ENCODE results near the gene MFRP. TPM values are rescaled to one million over a fixed set of nuclear protein-coding genes. Genes with fewer than 3 reads are reported as not detected.

MFRP gene
- polyA plus RNA-seq, 2 of the 4 experiments (the other 2 are of a cell fraction) = not detected

DNA sequence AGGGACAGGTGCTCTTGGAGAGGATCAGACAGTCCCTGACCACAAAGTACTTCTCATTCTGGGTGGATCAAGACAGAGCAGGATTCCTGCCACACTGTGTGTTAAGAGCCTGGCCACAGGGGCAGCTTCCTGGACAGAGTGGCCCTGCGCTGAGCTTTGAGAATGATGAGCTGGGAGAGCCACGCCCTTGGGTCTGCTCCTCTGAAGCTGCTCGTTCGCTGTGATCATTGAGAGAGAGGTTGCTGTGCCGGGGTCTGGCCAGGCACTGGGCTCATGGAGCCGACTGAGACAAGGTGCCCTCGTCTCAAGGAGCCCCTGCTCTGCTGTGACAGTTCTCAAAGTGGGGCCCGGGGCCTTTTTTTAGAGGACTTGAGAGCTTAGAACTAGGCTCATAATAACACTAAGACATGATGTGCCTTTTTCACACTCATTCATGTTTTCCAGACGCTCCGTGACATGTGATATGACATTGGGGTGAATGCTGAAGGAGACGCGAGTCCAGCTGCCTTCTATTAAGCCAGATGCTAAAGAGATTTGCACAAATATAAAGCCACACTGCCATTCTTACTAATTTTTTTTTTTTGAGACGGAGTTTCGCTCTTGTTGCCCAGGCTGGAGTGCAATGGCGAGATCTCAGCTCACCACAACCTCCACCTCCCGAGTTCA, 1.6 kb upstream of the MFRP start:
- Histone ChIP-seq H3K4me1 (0 out of 3 replicates have a peak, but pooled peaks cover 4% of the 10 kb centered on the region), H3K4me3 (no peak overlapping the region), H3K4me2 (no peak overlapping the region), H3K9me3 (no peaks in the 10 kb centered on the region), H3K27ac (no peak overlapping the region)
- 67% methylated on average over 16 of the region's 16 CpGs for WGBS (ENCODE audit: missing lambda C conversion rate)
- POLR2A ChIA-PET = no interaction called here
- TF ChIP-seq KDM1A (IDR thresholded peaks at IDR 0.05; ENCODE audit: low read depth) = no peak
- TF ChIP-seq RFX5 (IDR thresholded peaks at IDR 0.05) = no peak
- no peak for TF ChIP-seq NPAS2 (CRISPR knock-in tag; IDR thresholded peaks at IDR 0.05; ENCODE audit: borderline replicate concordance)
- TF ChIP-seq TFCP2L1 (CRISPR knock-in tag; IDR thresholded peaks at IDR 0.05) = no peak
- TF ChIP-seq RARB (CRISPR knock-in tag; IDR thresholded peaks at IDR 0.05) = no peak
- TF ChIP-seq SMC3 (IDR thresholded peaks at IDR 0.05) = no peak
- no peak for TF ChIP-seq BHLHE40 (IDR thresholded peaks at IDR 0.05; ENCODE audit: low read depth, low read length)
- TF ChIP-seq, protein P1, sequence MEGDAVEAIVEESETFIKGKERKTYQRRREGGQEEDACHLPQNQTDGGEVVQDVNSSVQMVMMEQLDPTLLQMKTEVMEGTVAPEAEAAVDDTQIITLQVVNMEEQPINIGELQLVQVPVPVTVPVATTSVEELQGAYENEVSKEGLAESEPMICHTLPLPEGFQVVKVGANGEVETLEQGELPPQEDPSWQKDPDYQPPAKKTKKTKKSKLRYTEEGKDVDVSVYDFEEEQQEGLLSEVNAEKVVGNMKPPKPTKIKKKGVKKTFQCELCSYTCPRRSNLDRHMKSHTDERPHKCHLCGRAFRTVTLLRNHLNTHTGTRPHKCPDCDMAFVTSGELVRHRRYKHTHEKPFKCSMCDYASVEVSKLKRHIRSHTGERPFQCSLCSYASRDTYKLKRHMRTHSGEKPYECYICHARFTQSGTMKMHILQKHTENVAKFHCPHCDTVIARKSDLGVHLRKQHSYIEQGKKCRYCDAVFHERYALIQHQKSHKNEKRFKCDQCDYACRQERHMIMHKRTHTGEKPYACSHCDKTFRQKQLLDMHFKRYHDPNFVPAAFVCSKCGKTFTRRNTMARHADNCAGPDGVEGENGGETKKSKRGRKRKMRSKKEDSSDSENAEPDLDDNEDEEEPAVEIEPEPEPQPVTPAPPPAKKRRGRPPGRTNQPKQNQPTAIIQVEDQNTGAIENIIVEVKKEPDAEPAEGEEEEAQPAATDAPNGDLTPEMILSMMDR (IDR thresholded peaks at IDR 0.05) = no peak
- TF ChIP-seq POLR2A (IDR thresholded peaks at IDR 0.05; ENCODE audit: low read length) = no peak
- TF ChIP-seq EP300 (IDR thresholded peaks at IDR 0.05) = no peak
- no peak for TF ChIP-seq REST (IDR thresholded peaks at IDR 0.05)
- TF ChIP-seq RNF2 (IDR thresholded peaks at IDR 0.05; ENCODE audit: borderline replicate concordance, low read depth) = no peak
- no peak for TF ChIP-seq HDAC2 (IDR thresholded peaks at IDR 0.05)
- TF ChIP-seq ESRRA (IDR thresholded peaks at IDR 0.05; ENCODE audit: borderline replicate concordance, low read length) = no peak
- TF ChIP-seq, protein P2, sequence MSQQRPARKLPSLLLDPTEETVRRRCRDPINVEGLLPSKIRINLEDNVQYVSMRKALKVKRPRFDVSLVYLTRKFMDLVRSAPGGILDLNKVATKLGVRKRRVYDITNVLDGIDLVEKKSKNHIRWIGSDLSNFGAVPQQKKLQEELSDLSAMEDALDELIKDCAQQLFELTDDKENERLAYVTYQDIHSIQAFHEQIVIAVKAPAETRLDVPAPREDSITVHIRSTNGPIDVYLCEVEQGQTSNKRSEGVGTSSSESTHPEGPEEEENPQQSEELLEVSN (IDR thresholded peaks at IDR 0.05; ENCODE audit: borderline replicate concordance, low read depth) = no peak
- TF ChIP-seq HOXB5 (CRISPR knock-in tag; IDR thresholded peaks at IDR 0.05) = no peak
- TF ChIP-seq, protein P3, sequence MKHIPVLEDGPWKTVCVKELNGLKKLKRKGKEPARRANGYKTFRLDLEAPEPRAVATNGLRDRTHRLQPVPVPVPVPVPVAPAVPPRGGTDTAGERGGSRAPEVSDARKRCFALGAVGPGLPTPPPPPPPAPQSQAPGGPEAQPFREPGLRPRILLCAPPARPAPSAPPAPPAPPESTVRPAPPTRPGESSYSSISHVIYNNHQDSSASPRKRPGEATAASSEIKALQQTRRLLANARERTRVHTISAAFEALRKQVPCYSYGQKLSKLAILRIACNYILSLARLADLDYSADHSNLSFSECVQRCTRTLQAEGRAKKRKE (CRISPR knock-in tag; IDR thresholded peaks at IDR 0.05; ENCODE audit: low read depth) = no peak
- TF ChIP-seq EHMT2 (IDR thresholded peaks at IDR 0.05; ENCODE audit: low read depth) = no peak
- no peak for TF ChIP-seq ZFP36 (IDR thresholded peaks at IDR 0.05; ENCODE audit: borderline replicate concordance, partially characterized antibody)
- no peak for TF ChIP-seq CEBPB (IDR thresholded peaks at IDR 0.05)
- FAIRE-seq (no peak), DNase-seq (ENCODE audit: low read depth in 1 of 2, low spot score in 1 of 2) (no peak), ATAC-seq (no peak)
- CTCF ChIA-PET = interaction anchor here (0.6 to 5.6 kb wide), 15 partner anchors 8 to 142 kb away, joined by 3 to 36 read pairs (median 4); partner anchors contain the start of genes CBL and USP2

DNA sequence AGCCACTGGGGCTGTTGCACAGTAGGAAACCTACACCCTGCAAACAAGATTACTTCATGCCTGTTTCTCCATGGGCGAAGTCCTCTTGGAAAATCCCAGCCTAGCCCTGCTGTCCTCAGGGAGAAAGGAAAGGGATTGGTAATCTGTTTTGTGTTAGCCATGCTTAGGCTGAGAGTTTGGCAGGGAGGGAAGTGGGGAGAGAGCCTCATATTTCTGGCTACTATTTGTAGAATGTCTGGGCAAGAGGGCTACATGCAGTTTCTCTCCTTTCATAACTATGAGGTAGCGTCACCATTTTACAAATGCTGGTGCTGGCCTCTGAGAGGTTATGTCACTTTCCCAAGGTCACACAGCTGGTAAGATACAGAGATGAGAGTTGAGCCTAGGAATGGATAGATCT, 737 bp upstream of the MFRP start:
- no peak overlapping the region for H3K4me2 ChIP-seq
- H3K9me3 ChIP-seq = no peaks in the 10 kb centered on the region
- ChIA-PET POLR2A (no interaction called here), CTCF (interaction anchor here (1.1 to 5.6 kb wide), 8 partner anchors 8 to 127 kb away, joined by 3 to 36 read pairs (median 6); partner anchors contain the start of gene USP2)
- H3K4me3 ChIP-seq = no peak overlapping the region
- 47% methylated on average over 2 of the region's 2 CpGs for WGBS (ENCODE audit: missing lambda C conversion rate)
- DNase-seq (ENCODE audit: low read depth in 1 of 2, low spot score in 1 of 2) (no peak), FAIRE-seq (no peak), ATAC-seq (no peak; a peak in 2 of 6 replicates)
- TF ChIP-seq, protein P2 (IDR thresholded peaks at IDR 0.05; ENCODE audit: borderline replicate concordance, low read depth) = no peak
- H3K27ac ChIP-seq = no peak overlapping the region
- no peaks in the 10 kb centered on the region for H3K4me1 ChIP-seq

Data from A549 (cell line).